Measurements from ENCODE around the gene MICAL3.

Gene MICAL3

GRCh38 chr22:17749605-17750395, 274.6 kb downstream of the MICAL3 start:
- WGBS, 2 experiments, result 89% methylated on average over 35 of the region's 35 CpGs
- Histone ChIP-seq H3K4me1 (ENCODE audit: control insufficient read depth, insufficient read depth, low read length) (peaks cover 5% of the 10 kb centered on the region), H3K9me3 (ENCODE audit: control insufficient read depth, low read length) (no peaks in the 10 kb centered on the region), H3K36me3 (ENCODE audit: control insufficient read depth, insufficient read depth, low read length) (no peaks in the 10 kb centered on the region), H3K27me3 (ENCODE audit: control insufficient read depth, insufficient read depth, low read length, poor library complexity, severe bottlenecking) (no peaks in the 10 kb centered on the region), H3K27ac (ENCODE audit: insufficient read depth, low read depth, low read length, poor library complexity, severe bottlenecking) (no peak overlapping the region), H3K4me3 (ENCODE audit: insufficient read depth, low read depth, low read length) (no peak overlapping the region)

- Histone ChIP-seq H3K9me3 (ENCODE audit: control insufficient read depth, low read length) (no peaks in the 10 kb centered on the region), H3K27me3 (ENCODE audit: control insufficient read depth, insufficient read depth, low read length, poor library complexity, severe bottlenecking) (no peaks in the 10 kb centered on the region), H3K27ac (ENCODE audit: insufficient read depth, low read depth, low read length, poor library complexity, severe bottlenecking) (no peak overlapping the region), H3K4me3 (ENCODE audit: insufficient read depth, low read depth, low read length) (no peak overlapping the region), H3K4me1 (ENCODE audit: control insufficient read depth, insufficient read depth, low read length) (peaks cover 10% of the 10 kb centered on the region), H3K36me3 (ENCODE audit: control insufficient read depth, insufficient read depth, low read length) (no peaks in the 10 kb centered on the region)
- WGBS, 2 experiments, result 69 to 79% methylated on average over 40 of the region's 40 CpGs
Observed at GRCh38 chr22:17748555-17749353, 275.6 kb downstream of the MICAL3 start.

GRCh38 chr22:17746916-17747315, 277.4 kb downstream of the MICAL3 start:
- no peaks in the 10 kb centered on the region for H3K9me3 ChIP-seq (ENCODE audit: control insufficient read depth, low read length)
- H3K4me1 ChIP-seq (ENCODE audit: control insufficient read depth, insufficient read depth, low read length), result peaks cover 10% of the 10 kb centered on the region
- no peaks in the 10 kb centered on the region for H3K36me3 ChIP-seq (ENCODE audit: control insufficient read depth, insufficient read depth, low read length)
- no peaks in the 10 kb centered on the region for H3K27me3 ChIP-seq (ENCODE audit: control insufficient read depth, insufficient read depth, low read length, poor library complexity, severe bottlenecking)
- no peak overlapping the region for H3K4me3 ChIP-seq (ENCODE audit: insufficient read depth, low read depth, low read length)
- H3K27ac ChIP-seq (ENCODE audit: insufficient read depth, low read depth, low read length, poor library complexity, severe bottlenecking), result no peak overlapping the region
- 94 to 97% methylated on average over 10 of the region's 10 CpGs for WGBS, 2 experiments

DNA sequence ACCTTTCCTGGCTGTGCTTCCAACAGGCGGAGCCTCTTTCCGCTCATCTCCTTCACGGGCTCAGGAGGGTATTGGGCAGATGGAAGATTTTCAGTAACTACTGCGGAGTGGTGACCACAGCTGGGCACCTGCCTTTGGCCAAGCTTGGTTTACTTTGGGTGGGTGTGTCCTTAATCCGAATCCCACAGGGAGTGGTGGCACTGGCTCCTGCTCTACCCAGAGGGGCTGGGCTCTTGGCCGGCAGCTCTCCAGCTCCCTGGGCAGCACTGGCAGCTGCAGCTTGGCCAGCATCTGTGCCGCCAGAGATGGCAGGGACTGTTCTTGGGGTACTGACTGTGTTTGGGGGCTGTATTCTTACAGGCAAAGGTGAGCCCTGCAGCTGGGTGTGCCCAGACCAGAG, 279.9 kb downstream of the MICAL3 start:
- no peak overlapping the region for H3K4me3 ChIP-seq (ENCODE audit: insufficient read depth, low read depth, low read length)

DNA sequence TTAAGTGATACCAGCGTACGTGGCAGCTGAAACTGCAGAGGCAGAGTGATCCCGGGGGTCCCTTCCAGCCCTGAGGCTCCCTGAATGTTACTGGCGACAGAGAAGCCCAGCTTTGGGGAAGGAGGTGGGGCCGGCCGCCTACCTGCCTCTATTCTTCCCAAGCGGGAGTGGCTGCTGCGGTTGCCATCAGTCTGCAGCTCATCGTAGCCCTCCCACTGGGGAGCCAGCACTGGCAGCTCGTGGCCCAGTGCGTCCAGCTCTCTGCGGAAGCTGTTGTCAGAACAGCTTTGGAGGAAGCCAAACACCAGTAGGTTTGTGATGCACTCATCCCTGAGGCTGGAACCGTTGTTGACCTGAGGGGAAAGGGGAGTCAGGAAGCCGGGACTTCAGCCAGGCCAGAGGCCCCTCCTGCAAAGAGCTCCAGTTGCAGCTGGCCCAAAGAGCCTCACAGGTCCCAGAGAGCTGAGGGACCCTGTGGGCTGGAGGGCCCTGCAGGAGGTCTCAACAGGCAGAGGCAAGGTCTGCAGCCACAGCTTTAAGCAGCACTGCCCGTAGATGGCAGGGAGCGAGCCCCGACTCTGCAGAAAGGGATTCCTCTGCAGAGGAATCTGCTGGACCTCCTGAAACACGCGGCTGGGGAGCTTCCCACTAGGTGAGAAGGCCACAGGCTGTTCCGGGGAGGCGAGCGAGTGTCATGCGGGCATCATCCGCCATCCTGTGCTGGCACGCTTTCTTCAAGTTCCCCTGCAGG, 280.5 kb downstream of the MICAL3 start:
- WGBS, 2 experiments, result 69 to 70% methylated on average over 25 of the region's 25 CpGs

More for the DNA sequence above, 279.9 kb downstream of the MICAL3 start:
- WGBS, 2 experiments, result 81 to 83% methylated on average over 7 of the region's 7 CpGs
- Histone ChIP-seq H3K9me3 (ENCODE audit: control insufficient read depth, low read length) (no peaks in the 10 kb centered on the region), H3K4me1 (ENCODE audit: control insufficient read depth, insufficient read depth, low read length) (peaks cover 5% of the 10 kb centered on the region), H3K27me3 (ENCODE audit: control insufficient read depth, insufficient read depth, low read length, poor library complexity, severe bottlenecking) (no peaks in the 10 kb centered on the region), H3K27ac (ENCODE audit: insufficient read depth, low read depth, low read length, poor library complexity, severe bottlenecking) (no peak overlapping the region), H3K36me3 (ENCODE audit: control insufficient read depth, insufficient read depth, low read length) (no peaks in the 10 kb centered on the region)

DNA sequence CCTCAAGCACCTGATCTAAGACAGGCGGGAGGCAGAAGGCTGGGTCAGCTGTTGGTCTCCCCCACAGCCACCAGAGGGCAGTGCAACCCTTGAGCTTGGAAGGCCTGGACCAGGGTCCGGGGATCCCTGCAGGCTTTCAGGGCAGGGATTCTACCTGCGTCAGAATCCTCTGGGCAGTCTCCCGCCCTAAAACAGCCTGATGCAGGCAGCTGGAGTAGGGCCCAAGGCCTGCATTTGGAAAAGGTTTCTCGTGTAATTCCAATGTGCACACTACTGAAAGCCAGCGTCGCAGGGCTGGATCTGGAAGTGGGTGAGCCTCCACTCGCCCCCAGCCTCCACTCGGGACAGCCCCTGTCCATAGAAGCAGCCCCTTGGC, 281.8 kb downstream of the MICAL3 start:
- Histone ChIP-seq H3K27me3 (ENCODE audit: control insufficient read depth, insufficient read depth, low read length, poor library complexity, severe bottlenecking) (no peaks in the 10 kb centered on the region), H3K27ac (ENCODE audit: insufficient read depth, low read depth, low read length, poor library complexity, severe bottlenecking) (no peak overlapping the region), H3K9me3 (ENCODE audit: control insufficient read depth, low read length) (no peaks in the 10 kb centered on the region), H3K4me3 (ENCODE audit: insufficient read depth, low read depth, low read length) (no peak overlapping the region), H3K4me1 (ENCODE audit: control insufficient read depth, insufficient read depth, low read length) (peaks cover 5% of the 10 kb centered on the region), H3K36me3 (ENCODE audit: control insufficient read depth, insufficient read depth, low read length) (no peaks in the 10 kb centered on the region)
- WGBS, 2 experiments, result 52 to 54% methylated on average over 9 of the region's 9 CpGs

More for the DNA sequence above, 280.5 kb downstream of the MICAL3 start:
- Histone ChIP-seq H3K4me1 (ENCODE audit: control insufficient read depth, insufficient read depth, low read length) (peaks cover 5% of the 10 kb centered on the region), H3K4me3 (ENCODE audit: insufficient read depth, low read depth, low read length) (no peak overlapping the region), H3K27ac (ENCODE audit: insufficient read depth, low read depth, low read length, poor library complexity, severe bottlenecking) (no peak overlapping the region), H3K27me3 (ENCODE audit: control insufficient read depth, insufficient read depth, low read length, poor library complexity, severe bottlenecking) (no peaks in the 10 kb centered on the region), H3K36me3 (ENCODE audit: control insufficient read depth, insufficient read depth, low read length) (no peaks in the 10 kb centered on the region), H3K9me3 (ENCODE audit: control insufficient read depth, low read length) (no peaks in the 10 kb centered on the region)

- Histone ChIP-seq H3K27me3 (ENCODE audit: control insufficient read depth, insufficient read depth, low read length, poor library complexity, severe bottlenecking) (no peaks in the 10 kb centered on the region), H3K4me1 (ENCODE audit: control insufficient read depth, insufficient read depth, low read length) (peaks cover 5% of the 10 kb centered on the region), H3K27ac (ENCODE audit: insufficient read depth, low read depth, low read length, poor library complexity, severe bottlenecking) (no peak overlapping the region), H3K36me3 (ENCODE audit: control insufficient read depth, insufficient read depth, low read length) (no peaks in the 10 kb centered on the region), H3K9me3 (ENCODE audit: control insufficient read depth, low read length) (no peaks in the 10 kb centered on the region), H3K4me3 (ENCODE audit: insufficient read depth, low read depth, low read length) (no peak overlapping the region)
- 71 to 78% methylated on average over 16 to 18 of the region's 18 CpGs for WGBS, 2 experiments
Observed at GRCh38 chr22:17741866-17742526, 282.4 kb downstream of the MICAL3 start.

DNA sequence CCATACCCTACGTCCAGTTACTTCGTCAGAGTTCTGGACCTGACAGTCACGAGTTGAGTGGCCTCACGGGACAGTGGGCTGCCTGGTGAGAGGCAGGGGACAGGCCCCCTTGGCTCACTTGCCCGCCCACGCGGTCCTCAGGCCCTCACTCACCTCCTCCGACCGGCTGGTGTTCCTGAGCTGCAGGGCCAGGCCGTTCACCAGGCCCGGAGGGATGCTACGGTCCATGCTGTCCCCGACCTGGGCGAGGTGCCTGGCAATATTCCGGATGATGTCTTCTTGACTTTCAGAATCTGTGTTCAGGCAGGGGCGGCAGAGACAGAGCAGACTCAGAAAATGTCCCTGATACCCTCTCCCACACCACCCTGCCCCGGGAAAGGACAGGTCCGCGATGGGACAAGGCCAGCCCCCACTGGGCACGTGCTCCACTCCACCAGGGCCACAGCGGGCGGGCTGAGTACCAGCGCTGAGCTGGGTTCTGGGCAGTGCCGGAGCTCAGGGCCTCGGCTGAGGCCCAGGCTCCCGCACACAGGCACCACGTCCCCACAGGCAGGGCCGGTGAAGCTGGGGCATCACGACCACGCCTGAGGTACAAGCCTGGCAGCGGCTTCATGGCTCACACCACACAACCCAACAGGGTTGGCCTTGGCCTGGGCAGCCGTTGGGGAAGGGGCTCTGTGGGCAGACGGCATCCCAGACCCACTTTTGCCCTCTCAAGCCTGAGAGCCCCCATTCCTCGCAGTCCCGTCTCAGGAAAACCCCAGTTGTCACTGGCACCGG, 285.0 kb downstream of the MICAL3 start:
- Histone ChIP-seq H3K9me3 (ENCODE audit: control insufficient read depth, low read length) (no peaks in the 10 kb centered on the region), H3K4me3 (ENCODE audit: insufficient read depth, low read depth, low read length) (no peak overlapping the region), H3K27me3 (ENCODE audit: control insufficient read depth, insufficient read depth, low read length, poor library complexity, severe bottlenecking) (no peaks in the 10 kb centered on the region), H3K27ac (ENCODE audit: insufficient read depth, low read depth, low read length, poor library complexity, severe bottlenecking) (no peak overlapping the region), H3K36me3 (ENCODE audit: control insufficient read depth, insufficient read depth, low read length) (peaks cover 3% of the 10 kb centered on the region), H3K4me1 (ENCODE audit: control insufficient read depth, insufficient read depth, low read length) (peaks cover 2% of the 10 kb centered on the region)
- WGBS, 2 experiments, result 91% methylated on average over 36 of the region's 36 CpGs

- H3K4me3 ChIP-seq (ENCODE audit: insufficient read depth, low read depth, low read length), result no peak overlapping the region
- peaks cover 6% of the 10 kb centered on the region for H3K36me3 ChIP-seq (ENCODE audit: control insufficient read depth, insufficient read depth, low read length)
- H3K9me3 ChIP-seq (ENCODE audit: control insufficient read depth, low read length), result no peaks in the 10 kb centered on the region
- no peak overlapping the region for H3K27ac ChIP-seq (ENCODE audit: insufficient read depth, low read depth, low read length, poor library complexity, severe bottlenecking)
- no peaks in the 10 kb centered on the region for H3K4me1 ChIP-seq (ENCODE audit: control insufficient read depth, insufficient read depth, low read length)
- 92% methylated on average over 21 of the region's 21 CpGs for WGBS, 2 experiments
- no peaks in the 10 kb centered on the region for H3K27me3 ChIP-seq (ENCODE audit: control insufficient read depth, insufficient read depth, low read length, poor library complexity, severe bottlenecking)
Observed at GRCh38 chr22:17738386-17739128, 285.8 kb downstream of the MICAL3 start.
